Neuron (in vitro differentiated cells): Measurements from ENCODE around the gene LATS2.

Experiments used
- H2AFZ ChIP-seq: one replicate; pipeline ENCODE4 v1.6.1; 2013; ENCODE audit warnings: low read depth, mild to moderate bottlenecking, inconsistent platforms, low read length, moderate library complexity
- H3K27me3 ChIP-seq: one replicate; pipeline ENCODE4 v1.6.1; 2013; ENCODE audit warnings: low read length; ENCODE audit not compliant: insufficient read depth
- H3K36me3 ChIP-seq: one replicate; pipeline ENCODE4 v1.6.1; 2013; ENCODE audit warnings: low read length; ENCODE audit not compliant: insufficient read depth
- H3K4me1 ChIP-seq: one replicate; pipeline ENCODE4 v1.6.1; 2013; ENCODE audit warnings: low read length; ENCODE audit not compliant: insufficient read depth
- H3K4me3 ChIP-seq: 2 replicates; pipeline ENCODE4 v1.5.1; 2013; ENCODE audit warnings: mild to moderate bottlenecking, low read length, moderate library complexity
- H3K9me3 ChIP-seq: one replicate; pipeline ENCODE4 v1.6.1; 2013; ENCODE audit warnings: low read length

The LATS2 gene

DNA sequence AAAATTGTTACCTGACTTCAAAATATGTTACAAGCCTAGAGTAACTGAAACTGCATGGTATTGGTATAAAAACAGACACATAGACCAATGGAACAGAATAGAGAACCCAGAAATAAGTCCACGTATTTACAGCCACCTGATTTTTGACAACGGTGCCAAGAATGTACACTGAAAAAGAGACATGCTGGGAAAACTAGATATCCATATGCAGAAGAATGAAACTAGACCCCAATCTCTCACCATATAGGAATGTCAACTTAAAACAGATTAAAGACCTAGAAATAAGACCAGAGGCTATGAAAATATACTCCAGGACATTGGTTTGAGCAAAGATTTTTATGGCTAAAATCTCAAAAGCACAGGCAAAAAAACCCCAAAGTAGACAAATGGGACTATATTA is 76.5 kb downstream of the LATS2 start:
- H3K9me3 ChIP-seq: peaks cover 7% of the 10 kb centered on the region
- no peak overlapping the region for H2AFZ ChIP-seq
- H3K4me3 ChIP-seq: no peak overlapping the region
- H3K4me1 ChIP-seq: no peaks in the 10 kb centered on the region
- H3K27me3 ChIP-seq: no peaks in the 10 kb centered on the region
- peaks cover 64% of the 10 kb centered on the region for H3K36me3 ChIP-seq

DNA sequence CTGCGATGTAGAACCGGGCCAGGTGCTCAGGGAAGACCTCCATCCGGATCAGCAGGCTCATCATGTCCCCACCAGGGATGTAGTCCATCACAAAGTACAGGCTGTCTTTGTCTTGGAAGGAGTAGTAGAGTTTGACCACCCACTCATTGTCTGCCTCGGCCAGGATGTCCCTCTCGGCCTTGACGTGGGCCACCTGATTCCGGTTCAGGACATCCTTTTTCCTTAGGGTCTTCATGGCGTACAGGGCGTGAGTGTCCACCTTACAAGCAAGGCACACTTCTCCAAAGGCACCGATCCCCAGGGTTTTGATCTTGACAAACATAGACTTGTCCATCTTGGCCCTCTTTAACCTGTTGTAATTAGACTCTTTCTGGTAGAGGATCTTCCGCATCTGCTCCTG is 78.0 kb downstream of the LATS2 start:
- Histone ChIP-seq H3K4me1 (no peaks in the 10 kb centered on the region), H3K27me3 (no peaks in the 10 kb centered on the region), H3K4me3 (no peak overlapping the region), H2AFZ (no peak overlapping the region), H3K9me3 (no peaks in the 10 kb centered on the region), H3K36me3 (peaks cover 66% of the 10 kb centered on the region)

- Histone ChIP-seq H2AFZ (no peak overlapping the region), H3K36me3 (peaks cover 56% of the 10 kb centered on the region), H3K4me3 (no peak overlapping the region), H3K4me1 (no peaks in the 10 kb centered on the region), H3K9me3 (no peaks in the 10 kb centered on the region), H3K27me3 (no peaks in the 10 kb centered on the region)
These were observed 79.9 kb downstream of the LATS2 start for GRCh38 chr13:20981370-20982095.

GRCh38 chr13:20980899-20981298 is 80.5 kb downstream of the LATS2 start:
- Histone ChIP-seq H2AFZ (no peak overlapping the region), H3K4me3 (no peak overlapping the region), H3K4me1 (no peaks in the 10 kb centered on the region), H3K36me3 (peaks cover 56% of the 10 kb centered on the region), H3K27me3 (no peaks in the 10 kb centered on the region), H3K9me3 (no peaks in the 10 kb centered on the region)

DNA sequence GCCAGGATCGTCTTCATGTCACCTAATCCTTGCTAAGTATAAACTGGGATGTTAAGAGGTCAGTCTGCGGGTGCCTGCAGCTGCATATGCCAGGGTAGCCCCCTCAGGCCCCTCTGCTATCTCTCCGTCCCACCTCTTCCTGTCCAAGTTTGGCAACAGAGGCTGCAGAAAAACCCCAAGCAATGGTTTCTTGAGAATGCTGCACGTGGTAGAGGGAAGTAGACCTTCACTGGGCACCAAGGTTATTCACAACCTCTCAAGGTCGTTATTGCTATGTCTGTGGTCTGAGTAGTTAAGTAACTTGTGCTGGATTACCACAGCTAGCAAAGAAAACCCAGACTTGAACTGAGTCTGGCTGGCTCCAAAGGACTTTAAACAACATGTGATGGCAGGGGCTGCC is 81.0 kb downstream of the LATS2 start:
- Histone ChIP-seq H2AFZ (no peak overlapping the region), H3K4me3 (no peak overlapping the region), H3K27me3 (no peaks in the 10 kb centered on the region), H3K36me3 (peaks cover 58% of the 10 kb centered on the region), H3K9me3 (no peaks in the 10 kb centered on the region), H3K4me1 (no peaks in the 10 kb centered on the region)

DNA sequence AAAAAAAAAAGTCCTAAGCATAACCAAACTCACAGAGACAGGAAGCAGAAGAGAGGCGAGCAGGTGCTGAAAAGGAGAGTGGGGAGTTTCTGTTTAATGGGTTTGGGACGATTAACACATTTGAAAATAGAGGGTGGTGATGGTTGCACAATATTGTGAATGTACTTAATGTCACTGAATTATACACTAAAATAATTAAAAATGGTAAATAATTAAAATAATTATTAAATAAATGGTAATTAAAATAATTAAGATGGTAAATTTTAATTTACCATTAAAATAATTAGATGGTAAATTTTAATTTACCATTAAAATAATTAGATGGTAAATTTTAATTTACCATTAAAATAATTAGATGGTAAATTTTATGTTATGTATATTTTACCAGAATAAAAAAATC is 84.0 kb downstream of the LATS2 start:
- no peak overlapping the region for H3K4me3 ChIP-seq
- no peaks in the 10 kb centered on the region for H3K27me3 ChIP-seq
- no peaks in the 10 kb centered on the region for H3K9me3 ChIP-seq
- H3K4me1 ChIP-seq: no peaks in the 10 kb centered on the region
- peaks cover 68% of the 10 kb centered on the region for H3K36me3 ChIP-seq
- H2AFZ ChIP-seq: no peak overlapping the region

GRCh38 chr13:20974981-20975585 is 86.3 kb downstream of the LATS2 start:
- Histone ChIP-seq H3K36me3 (peaks cover 48% of the 10 kb centered on the region), H3K9me3 (peaks cover 5% of the 10 kb centered on the region), H3K27me3 (no peaks in the 10 kb centered on the region)

DNA sequence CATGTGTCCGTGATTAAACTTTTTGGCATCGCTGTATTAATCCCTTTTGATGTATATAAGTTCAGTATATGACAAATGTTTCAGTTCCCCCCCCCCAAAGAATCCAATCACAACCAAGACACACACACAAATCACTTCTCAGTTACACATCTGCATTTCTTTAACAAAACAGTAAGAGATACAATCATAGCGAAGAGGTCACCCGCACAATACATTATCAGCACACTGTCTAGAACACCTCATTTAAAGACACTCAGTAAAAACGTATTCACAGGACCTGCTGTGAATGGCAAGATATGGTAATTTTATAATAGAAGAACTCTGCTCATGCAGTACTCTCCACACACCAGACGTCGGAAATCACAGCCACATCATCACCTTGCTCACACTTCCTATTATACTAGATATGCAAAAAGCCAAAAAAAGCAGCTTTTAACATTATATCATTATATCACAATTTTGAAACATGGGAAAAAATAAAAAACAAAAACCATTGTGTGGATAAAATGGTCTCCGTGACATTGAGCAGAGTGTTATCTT is 87.4 kb downstream of the LATS2 start:
- no peaks in the 10 kb centered on the region for H3K27me3 ChIP-seq
- H3K4me3 ChIP-seq: no peak overlapping the region
- H2AFZ ChIP-seq: no peak overlapping the region
- H3K9me3 ChIP-seq: peaks cover 5% of the 10 kb centered on the region
- peaks cover 38% of the 10 kb centered on the region for H3K36me3 ChIP-seq
- H3K4me1 ChIP-seq: no peaks in the 10 kb centered on the region

More at GRCh38 chr13:20974981-20975585, 86.3 kb downstream of the LATS2 start:
- no peak overlapping the region for H2AFZ ChIP-seq
- no peak overlapping the region for H3K4me3 ChIP-seq
- H3K4me1 ChIP-seq: no peaks in the 10 kb centered on the region

DNA sequence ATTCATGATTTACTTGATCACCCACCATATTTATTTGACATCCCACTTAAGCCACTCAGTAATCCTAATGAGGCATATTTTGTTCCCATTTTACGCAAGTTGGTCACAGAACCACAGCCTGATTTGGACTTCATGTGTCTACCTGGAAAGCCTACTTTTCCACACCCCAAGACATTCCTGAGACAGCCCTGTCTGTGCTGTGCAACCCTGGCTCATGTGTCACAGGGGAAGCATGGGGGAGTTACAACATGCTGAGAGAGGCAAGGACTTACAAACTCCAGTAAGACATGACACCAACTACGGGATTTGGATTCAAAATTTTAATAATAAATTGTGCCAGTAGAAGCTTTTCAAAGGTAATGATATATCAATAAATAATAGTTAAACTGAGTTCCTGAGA is 88.7 kb downstream of the LATS2 start:
- Histone ChIP-seq H3K4me1 (no peaks in the 10 kb centered on the region), H3K4me3 (no peak overlapping the region), H3K27me3 (no peaks in the 10 kb centered on the region), H3K9me3 (peaks cover 5% of the 10 kb centered on the region), H2AFZ (no peak overlapping the region), H3K36me3 (peaks cover 31% of the 10 kb centered on the region)

- Histone ChIP-seq H3K9me3 (peaks cover 5% of the 10 kb centered on the region), H2AFZ (no peak overlapping the region), H3K4me1 (no peaks in the 10 kb centered on the region), H3K36me3 (peaks cover 12% of the 10 kb centered on the region), H3K27me3 (no peaks in the 10 kb centered on the region), H3K4me3 (no peak overlapping the region)
These were observed 92.2 kb downstream of the LATS2 start for GRCh38 chr13:20969182-20969581.

DNA sequence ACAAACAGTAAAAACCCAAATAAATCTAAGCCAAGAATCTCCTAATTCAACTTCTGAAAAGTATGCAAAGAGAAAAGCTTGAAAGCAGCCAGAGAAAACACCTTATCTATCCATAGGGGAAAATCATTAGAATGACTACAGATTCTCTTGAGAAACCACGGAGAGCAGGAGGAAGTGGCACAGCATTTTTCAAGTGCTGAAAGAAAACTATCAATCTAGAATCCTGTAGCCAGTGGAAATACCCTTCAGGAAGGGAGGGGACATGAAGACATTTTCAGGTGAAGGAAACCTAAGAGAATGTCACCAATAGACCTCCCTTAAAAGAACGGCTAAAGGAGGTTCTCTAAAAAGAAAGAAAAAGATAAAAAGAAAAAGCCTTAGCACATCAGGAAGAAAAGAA is 92.6 kb downstream of the LATS2 start:
- H3K4me1 ChIP-seq: no peaks in the 10 kb centered on the region
- no peak overlapping the region for H3K4me3 ChIP-seq
- H3K9me3 ChIP-seq: peaks cover 5% of the 10 kb centered on the region
- peaks cover 8% of the 10 kb centered on the region for H3K36me3 ChIP-seq
- H2AFZ ChIP-seq: no peak overlapping the region
- H3K27me3 ChIP-seq: no peaks in the 10 kb centered on the region

DNA sequence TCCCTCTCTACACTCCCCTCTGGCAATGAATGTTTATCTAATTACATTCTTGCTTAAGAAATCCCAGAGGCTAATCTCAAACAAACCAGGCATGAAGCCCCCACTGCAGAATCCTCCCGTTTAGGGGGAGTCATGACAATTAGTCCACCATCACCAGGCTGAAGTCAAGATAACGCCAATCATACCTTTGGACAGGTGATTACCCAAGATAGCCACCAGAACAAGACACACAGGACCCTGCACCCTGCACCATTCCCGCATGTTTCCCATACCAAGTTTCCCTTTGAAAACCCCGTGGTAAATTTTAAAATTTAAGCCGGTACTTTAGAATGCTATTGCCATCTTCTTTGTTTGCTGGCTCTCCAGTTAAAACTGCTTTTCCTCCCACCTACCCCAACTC is 94.0 kb downstream of the LATS2 start:
- Histone ChIP-seq H3K4me1 (no peaks in the 10 kb centered on the region), H3K27me3 (no peaks in the 10 kb centered on the region), H3K4me3 (no peak overlapping the region), H3K36me3 (peaks cover under 1% of the 10 kb centered on the region), H2AFZ (no peak overlapping the region), H3K9me3 (peaks cover 5% of the 10 kb centered on the region)

DNA sequence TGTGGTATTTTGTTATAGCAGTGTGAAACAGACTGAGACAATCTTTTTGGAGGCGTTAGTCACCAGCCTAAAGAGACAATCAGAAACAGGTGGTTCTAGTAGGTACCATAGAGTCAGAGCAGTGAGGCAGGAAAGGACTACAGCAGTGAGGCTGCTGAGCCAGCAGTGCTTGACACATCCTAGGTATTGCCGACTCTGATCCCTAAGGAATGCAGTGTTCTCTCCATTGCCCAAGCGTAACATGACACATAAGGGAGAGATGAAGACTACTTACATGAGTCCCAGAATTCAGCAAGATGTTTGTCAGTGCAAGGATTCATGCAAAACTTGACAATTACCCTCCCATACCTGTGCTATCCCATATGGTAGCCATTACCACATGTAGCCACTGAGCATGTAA is 96.5 kb downstream of the LATS2 start:
- Histone ChIP-seq H3K4me1 (peaks cover 3% of the 10 kb centered on the region), H3K9me3 (no peaks in the 10 kb centered on the region), H2AFZ (no peak overlapping the region), H3K36me3 (no peaks in the 10 kb centered on the region), H3K27me3 (no peaks in the 10 kb centered on the region), H3K4me3 (no peak overlapping the region)
